HG03045 (cell line): Measurements from ENCODE around the gene EFCAB11.
A peak's percentile ranks its signal among the peaks of the same experiment; 100 is the strongest.

Source experiments
- ATAC-seq: cut with Tn5 transposase; IDR thresholded peaks from one replicate; pipeline ENCODE4 v1.9.1; 2021; ENCODE audit warnings: mild to moderate bottlenecking, moderate library complexity; ENCODE audit not compliant: unreplicated experiment

The EFCAB11 gene

DNA sequence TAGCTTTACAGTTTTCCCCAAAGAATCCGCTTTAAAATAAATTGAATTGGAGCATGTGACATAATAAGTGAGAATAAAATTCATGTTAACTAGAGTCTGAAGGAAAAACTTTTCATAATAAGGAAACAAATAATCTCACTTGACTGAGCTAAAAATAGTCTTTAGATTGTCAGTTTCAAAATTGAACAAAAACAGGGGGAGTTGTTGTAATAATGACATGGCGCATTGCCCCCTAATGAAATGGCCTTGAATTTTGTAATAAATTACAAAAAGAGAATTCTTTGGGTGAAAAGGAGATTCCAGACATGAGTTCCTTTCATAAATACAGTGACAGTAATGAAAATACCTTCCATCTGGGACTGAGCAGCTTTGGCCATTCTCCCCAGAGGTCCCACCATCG lies 178.6 kb downstream of the EFCAB11 start:
- no peak for ATAC-seq

DNA sequence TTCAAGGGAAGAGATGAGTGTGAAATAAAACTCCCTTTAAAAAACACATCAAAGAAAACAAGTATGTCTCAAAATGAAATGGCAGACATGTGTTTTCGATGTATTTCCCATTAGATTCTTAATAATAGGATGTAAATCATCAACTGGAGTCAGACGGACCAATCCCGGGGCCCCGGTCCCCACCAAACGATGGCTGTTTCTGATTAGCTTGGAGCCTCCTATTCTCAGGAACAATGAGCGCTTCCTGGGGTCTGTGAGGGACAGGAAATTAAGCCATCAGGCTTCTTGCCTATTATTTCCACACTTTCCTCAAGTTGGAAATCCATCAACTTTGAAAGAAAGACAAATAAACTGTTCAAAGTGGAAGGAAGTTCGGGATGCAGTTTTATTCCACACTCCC lies 179.4 kb downstream of the EFCAB11 start:
- no peak for ATAC-seq

DNA sequence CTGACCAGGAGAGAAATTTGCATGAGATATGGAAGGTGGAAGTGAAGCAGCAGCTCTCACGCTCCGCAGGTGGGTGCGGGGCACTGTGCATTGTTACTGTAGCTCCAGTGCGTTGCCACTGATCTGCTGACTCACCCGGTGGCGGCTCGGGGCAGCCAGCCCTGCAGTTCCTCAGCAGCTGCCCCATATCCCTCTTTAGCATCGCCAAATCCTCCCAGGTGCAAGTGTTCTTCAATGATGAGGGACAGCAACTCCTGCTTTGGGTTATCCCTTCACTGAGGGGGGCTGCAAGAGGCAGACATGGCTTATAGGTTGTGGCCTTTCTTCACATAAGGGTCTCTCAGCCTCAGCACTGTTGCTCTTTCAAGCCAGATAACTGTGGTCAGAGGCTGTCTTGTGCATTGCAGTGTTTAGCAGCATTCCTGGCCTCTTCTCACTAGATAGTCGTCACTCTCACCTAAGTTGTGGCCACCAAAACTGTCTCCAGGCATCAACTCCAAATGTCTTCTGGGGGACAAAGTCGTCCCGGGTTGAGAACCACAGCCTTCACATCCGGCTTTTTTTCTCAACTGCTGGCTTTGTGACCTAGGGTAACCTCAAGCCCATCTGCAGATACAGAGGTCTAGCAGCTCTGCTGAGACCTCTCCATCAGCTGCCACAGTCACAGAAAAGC lies 180.8 kb downstream of the EFCAB11 start:
- peak; percentile 75 for ATAC-seq

DNA sequence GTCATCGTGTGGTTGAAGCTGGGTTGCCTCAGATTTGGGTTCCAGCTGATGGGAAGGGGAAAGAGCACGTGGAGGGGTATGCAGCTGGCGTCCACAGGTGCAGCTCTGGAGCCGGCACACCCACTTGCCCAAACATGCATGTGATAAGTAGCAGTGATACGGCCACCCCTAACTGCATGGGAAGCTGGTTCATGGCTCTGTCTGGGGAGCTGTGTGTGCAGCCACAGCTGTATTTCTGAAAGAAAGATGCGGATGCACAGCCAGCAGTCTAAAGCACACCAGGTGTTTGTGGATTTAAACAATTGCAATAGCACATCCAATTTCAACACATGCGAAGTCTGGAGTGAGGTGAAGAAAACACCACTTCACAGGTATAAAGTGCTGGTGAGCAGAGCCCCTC lies 181.4 kb downstream of the EFCAB11 start:
- ATAC-seq = peak; percentile 41

DNA sequence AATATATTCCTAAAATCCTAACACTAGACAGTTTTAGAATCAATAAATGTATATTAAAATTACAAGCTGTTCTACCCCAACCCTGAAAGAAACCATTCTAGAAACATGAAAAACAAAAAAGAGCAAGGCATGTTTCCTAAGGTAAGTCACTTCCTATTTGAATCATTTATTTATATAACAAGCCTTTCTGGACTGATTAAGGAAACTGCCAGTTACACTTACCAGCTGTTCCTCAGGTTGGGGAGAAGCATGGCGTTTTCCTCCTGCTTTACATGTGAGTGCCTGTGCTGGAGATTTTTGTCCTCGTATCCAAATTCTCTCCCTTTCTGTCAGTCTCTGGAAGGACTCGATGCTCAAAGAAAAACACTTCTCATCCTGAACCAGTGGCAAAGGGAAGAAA lies 183.3 kb downstream of the EFCAB11 start:
- no peak for ATAC-seq

DNA sequence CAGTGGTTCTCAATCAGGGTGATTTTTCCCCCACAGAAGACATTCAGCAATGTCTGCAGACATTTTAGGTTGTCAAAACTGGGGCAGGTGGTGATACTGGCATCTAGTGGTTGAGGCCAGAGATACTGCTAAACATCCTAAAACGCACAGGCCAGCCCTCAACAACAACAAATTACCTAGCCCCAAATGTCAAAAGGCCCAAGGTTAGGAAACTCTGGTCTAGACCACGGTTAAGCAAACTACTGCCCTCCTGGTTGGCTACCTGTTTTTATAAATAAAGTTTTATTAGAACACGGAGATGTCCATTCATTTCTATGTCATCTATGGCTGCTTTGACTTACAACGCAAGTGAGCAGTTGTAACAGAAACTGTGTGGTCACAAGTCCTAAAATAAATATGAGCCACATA lies 186.7 kb downstream of the EFCAB11 start:
- ATAC-seq = peak; percentile 65

DNA sequence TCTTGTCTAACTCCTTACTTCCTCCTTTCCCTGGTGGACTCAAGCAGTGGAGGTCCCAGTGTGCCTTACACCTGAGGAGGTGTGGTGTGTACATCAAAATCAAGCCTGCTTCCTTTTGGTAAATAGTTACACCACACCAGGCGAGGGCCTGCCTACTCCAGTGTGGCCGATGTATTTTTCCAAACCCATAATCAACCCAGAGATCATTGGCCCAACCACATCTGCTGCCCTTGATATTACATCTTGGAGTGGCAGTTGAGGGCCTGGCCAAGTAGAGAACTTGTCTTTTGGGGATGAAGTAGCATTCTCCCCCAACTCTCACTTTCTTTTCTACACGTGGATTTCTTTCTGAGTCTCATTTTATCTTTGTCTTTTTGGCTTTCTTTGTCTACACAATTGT lies 187.4 kb downstream of the EFCAB11 start:
- no peak for ATAC-seq

DNA sequence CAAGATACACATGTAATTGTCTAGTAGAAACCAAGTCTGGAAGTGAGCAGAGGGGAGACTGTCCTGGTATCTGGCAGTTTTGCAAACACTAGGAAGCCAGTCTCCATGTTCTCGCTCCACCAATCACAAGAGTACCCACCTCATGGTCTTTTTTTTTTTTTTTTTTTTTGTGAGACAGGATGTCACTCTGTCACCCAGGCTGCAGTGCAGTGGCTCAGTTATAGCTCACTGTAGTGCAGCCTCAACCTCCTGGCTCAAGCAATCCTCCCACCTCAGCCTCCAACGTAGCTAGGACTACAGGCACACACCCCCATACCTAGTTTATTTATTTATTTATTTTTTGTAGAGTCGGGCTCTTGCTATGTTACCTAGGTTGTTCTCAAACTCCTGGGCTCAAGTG lies 189.2 kb downstream of the EFCAB11 start:
- ATAC-seq = no peak

DNA sequence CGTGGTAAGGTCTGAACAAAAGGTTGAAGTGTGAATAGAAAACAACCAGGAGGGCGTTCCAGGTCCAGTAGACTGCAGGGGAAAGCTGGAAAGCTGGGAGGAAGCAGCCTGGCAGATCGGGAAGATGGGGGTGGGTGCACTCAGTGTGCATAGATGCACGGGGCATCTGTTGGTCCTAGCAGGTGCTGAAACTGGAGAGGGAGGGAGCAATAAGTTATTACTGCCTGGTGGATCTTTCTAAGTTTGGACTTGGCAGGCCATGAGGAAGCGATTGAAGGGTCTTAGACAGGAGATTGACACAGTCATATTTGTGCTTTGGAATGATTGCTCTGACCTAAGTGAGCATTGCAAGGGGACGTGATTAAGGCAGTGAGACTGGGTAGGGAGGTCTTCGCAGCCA lies 194.4 kb downstream of the EFCAB11 start:
- no peak for ATAC-seq

DNA sequence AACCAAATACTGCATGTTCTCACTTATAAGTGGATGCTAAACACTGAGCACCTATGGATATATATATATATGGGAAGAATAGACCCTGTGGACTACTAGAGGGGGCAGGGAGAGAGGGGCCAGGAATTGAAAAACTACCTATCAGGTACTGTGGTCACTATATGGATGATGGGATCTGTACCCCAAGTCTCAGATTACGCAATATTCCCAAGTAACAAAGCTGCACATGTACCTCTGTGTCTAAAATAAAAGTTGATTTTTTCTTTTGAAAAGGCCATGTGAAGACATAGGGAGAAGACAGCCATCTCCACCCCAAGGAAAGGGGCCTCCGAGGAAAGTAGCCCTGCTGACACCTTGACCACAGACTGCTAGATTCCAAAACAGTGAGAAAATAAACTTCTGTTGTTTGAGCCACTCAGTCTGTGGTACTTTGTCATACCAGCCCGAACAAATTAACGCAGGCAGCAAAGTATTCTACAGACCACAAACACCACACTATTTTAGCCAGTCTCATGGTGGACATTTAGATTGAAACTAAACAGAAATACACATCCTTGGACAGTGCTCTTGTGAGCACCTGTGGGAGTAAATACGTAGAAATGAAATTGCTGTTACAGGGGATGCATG lies 197.1 kb downstream of the EFCAB11 start:
- no peak for ATAC-seq

DNA sequence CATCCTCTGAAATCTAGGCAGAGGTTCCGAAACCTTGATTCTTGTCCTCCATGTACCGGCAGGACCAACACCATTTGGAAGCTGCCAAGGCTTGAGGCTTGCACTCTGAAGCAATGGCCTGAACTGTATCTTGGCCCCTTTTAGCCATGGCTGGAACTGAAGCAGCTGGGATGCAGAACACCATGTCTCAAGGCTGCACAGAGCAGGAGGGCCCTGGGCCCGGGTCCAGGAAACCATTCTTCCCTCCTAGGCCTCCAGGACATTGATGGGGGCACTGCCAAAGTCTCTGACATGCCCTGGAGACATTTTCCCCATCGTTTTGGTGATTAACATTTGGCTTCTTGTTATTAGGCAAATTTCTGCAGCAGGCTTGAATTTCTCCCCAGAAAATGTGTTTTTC lies 198.7 kb downstream of the EFCAB11 start:
- ATAC-seq = no peak

DNA sequence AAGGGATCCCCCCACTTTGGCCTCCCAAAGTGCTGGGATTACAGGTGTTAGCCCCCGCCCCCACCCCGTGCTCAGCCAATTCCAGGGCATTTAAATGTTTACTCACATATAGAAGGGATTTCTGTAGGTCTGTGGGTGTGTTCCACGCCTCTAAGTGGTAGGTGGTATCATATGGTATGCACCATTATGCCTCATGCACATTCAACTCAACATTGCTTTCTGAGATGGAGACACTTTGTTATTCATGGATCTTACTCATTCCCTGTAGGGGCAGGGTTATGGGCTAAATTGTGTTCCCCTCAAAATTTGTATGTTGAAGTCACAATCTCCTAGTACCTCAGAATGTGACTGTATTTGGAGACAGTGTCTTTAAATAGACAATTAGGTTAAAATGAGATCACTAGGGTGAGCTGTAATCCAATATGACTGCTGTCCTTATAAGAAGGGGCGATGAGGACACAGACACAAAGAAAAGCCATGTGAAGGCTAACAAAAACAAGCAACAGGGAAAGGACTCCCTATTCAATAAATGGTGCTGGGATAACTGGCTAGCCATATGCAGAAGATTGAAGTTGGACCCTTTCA lies 200.6 kb downstream of the EFCAB11 start:
- no peak for ATAC-seq

DNA sequence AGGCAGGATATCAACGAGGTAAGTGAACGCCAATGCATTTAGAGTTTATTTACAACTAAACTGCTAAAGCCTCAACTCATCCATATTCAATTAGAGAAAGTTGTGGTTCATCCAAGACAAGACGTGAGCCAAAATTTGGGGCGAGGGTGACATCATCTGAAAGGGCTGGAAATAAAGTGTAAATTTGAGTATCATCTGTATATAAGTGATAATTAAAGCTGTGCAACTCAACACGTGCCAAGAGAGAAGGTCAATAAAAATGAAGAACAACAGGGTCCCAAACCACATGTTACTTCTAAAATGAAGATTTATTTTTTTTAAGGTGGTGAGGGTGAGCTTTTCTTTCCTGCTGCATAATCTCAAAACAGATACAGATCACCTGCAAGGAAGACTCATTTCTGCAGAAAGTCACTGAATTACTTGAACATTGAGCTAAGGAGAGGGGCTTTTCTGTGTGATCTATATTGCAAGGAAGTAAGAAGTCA lies 203.6 kb downstream of the EFCAB11 start:
- no peak for ATAC-seq

DNA sequence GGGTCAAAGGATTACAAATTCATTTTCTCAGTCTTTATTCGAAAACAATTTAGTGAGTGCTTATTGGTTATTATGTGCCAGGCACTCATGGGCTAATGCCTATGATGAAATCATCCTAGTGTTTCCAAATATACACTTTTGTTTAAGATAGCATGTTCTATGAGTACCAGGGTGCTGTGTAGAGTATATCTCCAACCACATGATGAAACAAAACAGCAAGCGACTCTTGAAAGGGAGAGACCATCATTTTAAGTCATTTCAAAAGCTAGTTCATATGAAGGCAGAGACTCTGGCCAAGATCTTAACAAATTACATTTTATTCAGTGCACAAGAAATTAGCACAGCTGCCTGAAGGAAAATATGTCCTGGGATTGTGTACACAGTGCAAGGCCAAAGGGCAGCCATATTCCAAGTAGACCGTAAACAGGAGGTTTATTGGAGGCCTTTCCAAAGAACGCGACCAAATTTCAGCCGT lies 204.2 kb downstream of the EFCAB11 start:
- no peak for ATAC-seq

DNA sequence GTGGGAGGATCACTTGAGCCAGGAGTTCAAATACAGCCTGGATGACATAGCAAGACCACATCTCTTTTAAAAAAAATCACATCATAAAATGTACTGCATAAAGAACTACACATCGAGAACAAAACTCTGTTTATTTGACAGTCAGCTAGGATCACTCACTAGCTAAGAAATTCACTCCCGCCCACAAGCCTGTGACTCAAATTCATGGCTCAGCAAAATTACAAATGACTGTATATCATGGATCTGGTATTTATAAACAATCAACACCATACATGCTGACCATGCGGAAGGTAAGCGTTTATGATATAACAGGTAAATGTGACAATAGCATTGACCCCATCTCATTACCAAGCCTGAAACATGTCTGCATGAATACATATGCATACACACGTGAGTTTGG lies 206.5 kb downstream of the EFCAB11 start:
- ATAC-seq = no peak

DNA sequence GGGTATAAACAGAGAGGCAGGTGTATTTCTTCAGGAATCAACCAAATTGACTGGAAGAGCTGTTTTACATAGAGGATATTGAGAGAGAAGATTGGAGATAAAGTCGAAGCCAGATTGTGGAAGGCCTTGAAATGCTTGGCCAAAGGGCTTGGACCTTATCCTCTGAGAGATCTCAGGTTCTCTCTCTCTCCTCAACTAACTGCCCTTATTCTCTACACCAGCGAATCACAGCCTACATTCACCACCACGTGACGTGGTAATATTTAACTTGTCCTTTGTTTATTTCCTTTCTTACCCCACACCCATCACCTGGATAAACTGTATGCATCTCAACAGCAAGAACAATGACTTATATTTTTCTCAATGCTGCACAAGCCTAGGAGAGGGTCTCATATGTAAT lies 207.4 kb downstream of the EFCAB11 start:
- no peak for ATAC-seq

DNA sequence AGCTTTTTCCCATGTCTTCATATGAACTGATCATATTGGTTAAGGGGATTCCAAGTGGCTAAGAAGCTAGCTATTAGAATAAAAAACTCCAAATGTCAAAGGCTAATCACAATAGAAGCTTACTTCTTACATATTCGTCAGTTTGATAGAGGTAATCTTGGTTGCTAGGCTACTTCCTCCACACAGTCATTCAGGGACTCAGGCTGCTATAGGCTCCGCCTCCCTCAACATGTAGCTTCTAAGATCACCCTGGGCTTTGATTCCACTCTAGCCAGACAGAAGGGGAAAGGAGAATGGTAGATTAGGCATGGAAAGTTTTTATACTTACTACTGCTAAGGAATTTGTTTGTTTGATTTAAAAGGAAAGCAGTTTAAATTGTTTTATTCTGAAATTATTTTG lies 207.9 kb downstream of the EFCAB11 start:
- no peak for ATAC-seq

DNA sequence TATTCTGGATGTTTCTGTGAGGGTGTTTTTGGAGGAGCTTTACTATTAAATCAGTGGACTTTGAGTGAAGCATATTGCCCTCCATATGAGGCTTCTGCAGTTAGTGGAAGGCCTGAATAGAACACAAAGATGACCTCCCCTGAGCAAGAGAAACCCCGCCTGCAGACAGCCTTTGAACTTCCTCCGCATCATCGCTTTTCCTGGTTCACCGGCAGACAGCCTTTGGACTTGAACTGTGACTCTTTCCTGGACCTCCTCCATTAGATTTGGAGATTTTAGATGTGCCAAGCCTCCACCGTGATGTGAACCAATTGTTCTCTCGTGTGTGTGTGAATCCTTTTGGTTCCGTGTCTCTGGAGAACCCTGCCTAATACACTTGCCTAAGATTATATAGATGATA lies 208.4 kb downstream of the EFCAB11 start:
- no peak for ATAC-seq
